ENCODE results near the gene GOLGB1. TPM values are rescaled to one million over a fixed set of nuclear protein-coding genes. Genes with fewer than 3 reads are reported as not detected.

GOLGB1 gene
- polyA plus RNA-seq, 1 experiment = 35.7 TPM

DNA sequence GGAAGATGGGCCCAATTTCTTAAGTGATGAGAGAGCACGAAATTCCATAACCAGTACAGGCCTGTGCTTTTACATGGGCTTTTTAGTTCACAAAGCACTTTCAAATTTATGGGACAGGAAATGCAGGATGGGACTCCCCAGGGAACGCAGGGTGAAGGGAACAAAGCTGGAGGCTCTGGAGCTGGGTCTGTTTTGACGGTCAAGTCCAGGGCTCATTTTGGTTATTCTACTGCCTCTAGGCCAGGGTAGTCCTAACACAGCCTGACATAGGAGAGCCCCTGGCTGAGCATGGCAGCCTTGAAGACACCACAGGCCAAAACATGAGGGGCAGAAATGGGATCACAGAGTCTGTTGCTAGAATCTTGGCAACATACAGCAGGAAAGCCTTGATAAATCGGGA is 122.3 kb downstream of the GOLGB1 start:
- Histone ChIP-seq H3K27me3 (ENCODE audit: control insufficient read depth, insufficient read depth, low read length) (no peaks in the 10 kb centered on the region), H3K4me3 (ENCODE audit: low read depth, low read length) (no peak overlapping the region), H3K9me3 (ENCODE audit: control insufficient read depth, insufficient read depth, low read length) (no peaks in the 10 kb centered on the region), H3K27ac (ENCODE audit: low read depth, low read length) (no peak overlapping the region)
- POLR2A ChIA-PET = no interaction called here
- TF ChIP-seq, protein P1, sequence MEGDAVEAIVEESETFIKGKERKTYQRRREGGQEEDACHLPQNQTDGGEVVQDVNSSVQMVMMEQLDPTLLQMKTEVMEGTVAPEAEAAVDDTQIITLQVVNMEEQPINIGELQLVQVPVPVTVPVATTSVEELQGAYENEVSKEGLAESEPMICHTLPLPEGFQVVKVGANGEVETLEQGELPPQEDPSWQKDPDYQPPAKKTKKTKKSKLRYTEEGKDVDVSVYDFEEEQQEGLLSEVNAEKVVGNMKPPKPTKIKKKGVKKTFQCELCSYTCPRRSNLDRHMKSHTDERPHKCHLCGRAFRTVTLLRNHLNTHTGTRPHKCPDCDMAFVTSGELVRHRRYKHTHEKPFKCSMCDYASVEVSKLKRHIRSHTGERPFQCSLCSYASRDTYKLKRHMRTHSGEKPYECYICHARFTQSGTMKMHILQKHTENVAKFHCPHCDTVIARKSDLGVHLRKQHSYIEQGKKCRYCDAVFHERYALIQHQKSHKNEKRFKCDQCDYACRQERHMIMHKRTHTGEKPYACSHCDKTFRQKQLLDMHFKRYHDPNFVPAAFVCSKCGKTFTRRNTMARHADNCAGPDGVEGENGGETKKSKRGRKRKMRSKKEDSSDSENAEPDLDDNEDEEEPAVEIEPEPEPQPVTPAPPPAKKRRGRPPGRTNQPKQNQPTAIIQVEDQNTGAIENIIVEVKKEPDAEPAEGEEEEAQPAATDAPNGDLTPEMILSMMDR (IDR thresholded peaks at IDR 0.05; ENCODE audit: low read depth, low read length) = no peak
- DNase-seq (ENCODE audit: low read depth, low spot score) = no peak
- CTCF ChIA-PET = no interaction called here

DNA sequence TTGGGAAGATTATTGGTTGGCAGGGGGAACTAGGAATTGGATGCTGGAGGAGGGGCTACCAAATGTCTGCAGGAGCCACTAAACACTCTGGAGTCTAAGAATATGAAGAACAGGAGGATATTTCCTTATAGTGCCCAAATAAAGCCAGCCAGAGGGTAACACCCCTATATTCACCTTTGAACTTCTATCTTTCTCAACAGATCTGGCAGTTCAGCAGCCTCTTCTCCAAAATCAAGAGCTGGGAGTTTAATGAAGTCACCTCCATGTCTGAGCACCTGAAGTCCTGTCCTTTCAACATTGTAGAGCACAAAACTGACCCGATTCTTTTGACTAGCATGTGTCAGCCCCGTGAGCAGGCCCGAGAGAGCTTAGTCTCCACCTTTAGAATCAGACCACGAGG is 123.0 kb downstream of the GOLGB1 start:
- ChIA-PET POLR2A (no interaction called here), CTCF (no interaction called here)
- H3K4me3 ChIP-seq (ENCODE audit: low read depth, low read length) = no peak overlapping the region
- DNase-seq (ENCODE audit: low read depth, low spot score) = no peak
- TF ChIP-seq, protein P1 (IDR thresholded peaks at IDR 0.05; ENCODE audit: low read depth, low read length) = no peak
- no peak overlapping the region for H3K27ac ChIP-seq (ENCODE audit: low read depth, low read length)
- no peaks in the 10 kb centered on the region; the same call in 1 of the 2 replicates for H3K9me3 ChIP-seq (ENCODE audit: control insufficient read depth, insufficient read depth, low read length)
- no peaks in the 10 kb centered on the region for H3K27me3 ChIP-seq (ENCODE audit: control insufficient read depth, insufficient read depth, low read length)

DNA sequence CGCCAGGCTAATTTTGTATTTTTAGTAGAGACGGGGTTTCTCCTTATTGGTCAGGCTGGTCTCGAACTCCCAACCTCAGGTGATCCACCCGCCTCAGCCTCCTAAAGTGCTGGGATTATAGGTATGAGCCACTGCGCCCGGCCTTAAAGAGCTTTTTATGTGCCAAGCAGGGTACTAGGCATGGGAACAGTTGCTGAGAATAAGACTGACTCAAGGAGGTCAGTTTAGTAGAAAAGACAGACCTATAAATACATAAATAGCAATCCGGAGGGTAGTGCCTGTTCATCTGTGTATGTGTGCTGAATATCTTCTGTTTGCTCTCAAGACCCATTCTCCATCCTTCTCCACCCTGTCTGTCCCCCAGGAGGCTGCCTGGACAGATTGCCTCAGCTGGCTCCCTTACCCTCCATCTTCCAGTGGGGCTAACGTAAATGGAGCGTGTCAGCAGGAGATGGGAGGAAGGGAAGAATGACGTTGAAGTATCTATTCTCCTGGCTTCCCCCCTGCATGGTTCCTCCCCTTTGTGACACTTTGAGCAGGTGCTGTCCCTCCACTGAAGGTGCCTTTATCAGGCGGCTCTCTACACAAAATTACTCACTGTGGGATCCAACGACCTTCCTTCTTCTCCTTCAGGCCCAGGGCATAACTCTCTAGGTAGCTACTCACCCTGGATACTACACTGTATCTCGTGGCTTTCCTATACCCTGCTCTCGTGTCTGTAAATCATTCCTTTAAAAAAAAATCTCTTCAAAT is 125.2 kb downstream of the GOLGB1 start:
- H3K9me3 ChIP-seq (ENCODE audit: control insufficient read depth, insufficient read depth, low read length) = no peaks in the 10 kb centered on the region; the same call in 1 of the 2 replicates
- H3K27me3 ChIP-seq (ENCODE audit: control insufficient read depth, insufficient read depth, low read length) = no peaks in the 10 kb centered on the region
- ChIA-PET CTCF (no interaction called here), POLR2A (no interaction called here)
- TF ChIP-seq, protein P1 (IDR thresholded peaks at IDR 0.05; ENCODE audit: low read depth, low read length) = no peak
- DNase-seq (ENCODE audit: low read depth, low spot score) = no peak
- H3K27ac ChIP-seq (ENCODE audit: low read depth, low read length) = no peak overlapping the region
- H3K4me3 ChIP-seq (ENCODE audit: low read depth, low read length) = no peak overlapping the region

DNA sequence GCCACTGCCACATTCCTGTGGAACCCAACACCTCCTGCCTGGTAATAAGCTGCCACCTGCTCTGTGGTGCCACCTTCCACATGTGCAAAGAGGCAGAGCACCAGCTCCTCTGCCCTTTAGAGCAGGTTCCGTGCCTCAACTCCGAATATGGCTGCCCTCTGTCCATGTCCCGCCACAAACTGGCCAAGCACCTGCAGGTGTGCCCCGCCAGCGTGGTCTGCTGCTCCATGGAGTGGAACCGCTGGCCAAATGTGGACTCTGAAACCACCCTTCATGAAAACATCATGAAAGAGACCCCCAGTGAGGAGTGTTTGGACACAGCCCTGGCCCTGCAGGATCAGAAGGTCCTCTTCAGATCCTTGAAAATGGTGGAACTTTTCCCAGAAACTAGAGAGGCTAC is 128.1 kb downstream of the GOLGB1 start:
- TF ChIP-seq, protein P1 (IDR thresholded peaks at IDR 0.05; ENCODE audit: low read depth, low read length) = no peak
- CTCF ChIA-PET = no interaction called here
- no peak overlapping the region for H3K27ac ChIP-seq (ENCODE audit: low read depth, low read length)
- DNase-seq (ENCODE audit: low read depth, low spot score) = no peak
- H3K9me3 ChIP-seq (ENCODE audit: control insufficient read depth, insufficient read depth, low read length) = no peaks in the 10 kb centered on the region; the same call in 1 of the 2 replicates
- H3K4me3 ChIP-seq (ENCODE audit: low read depth, low read length) = no peak overlapping the region
- POLR2A ChIA-PET = no interaction called here
- H3K27me3 ChIP-seq (ENCODE audit: control insufficient read depth, insufficient read depth, low read length) = no peaks in the 10 kb centered on the region

DNA sequence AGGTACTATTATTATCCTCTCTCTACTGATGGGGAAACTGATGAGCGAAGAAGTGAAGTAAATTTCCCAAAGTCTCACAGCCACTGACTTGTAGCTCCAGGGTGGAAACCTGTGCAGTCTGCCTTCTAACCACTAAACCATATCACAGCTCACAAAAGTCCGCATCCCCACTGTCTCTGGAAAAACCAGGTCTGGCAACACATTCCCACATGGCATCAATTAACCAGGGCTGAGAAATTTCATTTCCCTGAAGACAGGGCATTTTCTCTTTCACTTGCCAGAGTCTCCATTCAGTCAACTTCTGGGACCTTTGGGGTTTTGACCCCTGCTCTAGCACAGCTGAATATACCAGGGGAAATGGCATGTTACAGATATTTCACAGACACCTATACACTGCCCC is 129.8 kb downstream of the GOLGB1 start:
- H3K27ac ChIP-seq (ENCODE audit: low read depth, low read length) = no peak overlapping the region
- H3K27me3 ChIP-seq (ENCODE audit: control insufficient read depth, insufficient read depth, low read length) = no peaks in the 10 kb centered on the region
- H3K4me3 ChIP-seq (ENCODE audit: low read depth, low read length) = no peak overlapping the region
- H3K9me3 ChIP-seq (ENCODE audit: control insufficient read depth, insufficient read depth, low read length) = no peaks in the 10 kb centered on the region; the same call in 1 of the 2 replicates
- ChIA-PET CTCF (no interaction called here), POLR2A (no interaction called here)
- TF ChIP-seq, protein P1 (IDR thresholded peaks at IDR 0.05; ENCODE audit: low read depth, low read length) = no peak
- no peak for DNase-seq (ENCODE audit: low read depth, low spot score)

Small RNAs within 50 kb of the gene (small RNA-seq; reads per million reads assigned to genes)
- not detected for gene RNU4-62P (ENCODE audit: insufficient read length, low read depth)

Other genes with a start within 250 kb of the GOLGB1 start
- 0.96 and 1.4 TPM in 2 replicates for gene POLQ, start 203.8 kb downstream of the GOLGB1 start, polyA plus RNA-seq (2011; rRNA removed)
- not detected in 2 replicates for gene ARGFX, start 181.8 kb downstream of the GOLGB1 start, polyA plus RNA-seq (2011; rRNA removed)
- gene FBXO40, start 156.4 kb downstream of the GOLGB1 start, polyA plus RNA-seq (2011; rRNA removed) = not detected in 2 replicates
- 0.51 and 0.69 TPM in 2 replicates for gene HCLS1, start 88.8 kb downstream of the GOLGB1 start, polyA plus RNA-seq (2011; rRNA removed)
- 14.3 and 19.3 TPM in 2 replicates for gene IQCB1, start 85.3 kb upstream of the GOLGB1 start, polyA plus RNA-seq (2011; rRNA removed)
- gene EAF2, start 85.5 kb upstream of the GOLGB1 start, polyA plus RNA-seq (2011; rRNA removed) = 1.5 and 2.5 TPM in 2 replicates
- 0.52 and 0.63 TPM in 2 replicates for gene SLC15A2, start 144.7 kb upstream of the GOLGB1 start, polyA plus RNA-seq (2011; rRNA removed)